ENCODE data around the gene MFAP4.

Gene MFAP4

DNA sequence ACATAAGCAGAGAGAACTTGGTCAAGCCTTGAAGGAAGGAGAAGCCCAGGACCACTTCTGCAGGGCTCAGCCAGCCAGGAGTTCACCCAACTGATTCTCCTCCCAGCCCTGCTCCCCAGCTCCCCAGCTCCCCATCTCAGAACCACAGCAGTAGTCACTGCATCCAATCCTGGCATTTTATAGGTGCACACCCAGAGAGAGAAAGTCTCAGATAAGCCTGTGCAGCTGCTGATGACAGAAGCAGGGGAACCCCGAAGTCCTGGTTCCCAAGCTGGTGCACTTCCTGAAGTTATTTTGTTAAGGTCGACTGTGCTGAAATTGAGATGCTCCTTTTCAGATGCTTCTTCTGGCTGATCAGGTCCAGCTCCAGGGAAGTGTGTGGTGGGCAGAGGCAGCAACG is 30.6 kb upstream of the MFAP4 start (continued):
- TF ChIP-seq HOXA7 (CRISPR knock-in tag; IDR thresholded peaks at IDR 0.05; ENCODE audit: borderline replicate concordance) (no peak), ZNF302 (tag by site-specific recombination; IDR thresholded peaks at IDR 0.05; ENCODE audit: low read depth) (no peak)
- TF ChIP-seq, protein P1, sequence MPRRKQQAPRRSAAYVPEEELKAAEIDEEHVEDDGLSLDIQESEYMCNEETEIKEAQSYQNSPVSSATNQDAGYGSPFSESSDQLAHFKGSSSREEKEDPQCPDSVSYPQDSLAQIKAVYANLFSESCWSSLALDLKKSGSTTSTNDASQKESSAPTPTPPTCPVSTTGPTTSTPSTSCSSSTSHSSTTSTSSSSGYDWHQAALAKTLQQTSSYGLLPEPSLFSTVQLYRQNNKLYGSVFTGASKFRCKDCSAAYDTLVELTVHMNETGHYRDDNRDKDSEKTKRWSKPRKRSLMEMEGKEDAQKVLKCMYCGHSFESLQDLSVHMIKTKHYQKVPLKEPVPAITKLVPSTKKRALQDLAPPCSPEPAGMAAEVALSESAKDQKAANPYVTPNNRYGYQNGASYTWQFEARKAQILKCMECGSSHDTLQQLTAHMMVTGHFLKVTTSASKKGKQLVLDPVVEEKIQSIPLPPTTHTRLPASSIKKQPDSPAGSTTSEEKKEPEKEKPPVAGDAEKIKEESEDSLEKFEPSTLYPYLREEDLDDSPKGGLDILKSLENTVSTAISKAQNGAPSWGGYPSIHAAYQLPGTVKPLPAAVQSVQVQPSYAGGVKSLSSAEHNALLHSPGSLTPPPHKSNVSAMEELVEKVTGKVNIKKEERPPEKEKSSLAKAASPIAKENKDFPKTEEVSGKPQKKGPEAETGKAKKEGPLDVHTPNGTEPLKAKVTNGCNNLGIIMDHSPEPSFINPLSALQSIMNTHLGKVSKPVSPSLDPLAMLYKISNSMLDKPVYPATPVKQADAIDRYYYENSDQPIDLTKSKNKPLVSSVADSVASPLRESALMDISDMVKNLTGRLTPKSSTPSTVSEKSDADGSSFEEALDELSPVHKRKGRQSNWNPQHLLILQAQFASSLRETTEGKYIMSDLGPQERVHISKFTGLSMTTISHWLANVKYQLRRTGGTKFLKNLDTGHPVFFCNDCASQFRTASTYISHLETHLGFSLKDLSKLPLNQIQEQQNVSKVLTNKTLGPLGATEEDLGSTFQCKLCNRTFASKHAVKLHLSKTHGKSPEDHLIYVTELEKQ (tag by site-specific recombination; IDR thresholded peaks at IDR 0.05; ENCODE audit: borderline replicate concordance), result no peak

DNA sequence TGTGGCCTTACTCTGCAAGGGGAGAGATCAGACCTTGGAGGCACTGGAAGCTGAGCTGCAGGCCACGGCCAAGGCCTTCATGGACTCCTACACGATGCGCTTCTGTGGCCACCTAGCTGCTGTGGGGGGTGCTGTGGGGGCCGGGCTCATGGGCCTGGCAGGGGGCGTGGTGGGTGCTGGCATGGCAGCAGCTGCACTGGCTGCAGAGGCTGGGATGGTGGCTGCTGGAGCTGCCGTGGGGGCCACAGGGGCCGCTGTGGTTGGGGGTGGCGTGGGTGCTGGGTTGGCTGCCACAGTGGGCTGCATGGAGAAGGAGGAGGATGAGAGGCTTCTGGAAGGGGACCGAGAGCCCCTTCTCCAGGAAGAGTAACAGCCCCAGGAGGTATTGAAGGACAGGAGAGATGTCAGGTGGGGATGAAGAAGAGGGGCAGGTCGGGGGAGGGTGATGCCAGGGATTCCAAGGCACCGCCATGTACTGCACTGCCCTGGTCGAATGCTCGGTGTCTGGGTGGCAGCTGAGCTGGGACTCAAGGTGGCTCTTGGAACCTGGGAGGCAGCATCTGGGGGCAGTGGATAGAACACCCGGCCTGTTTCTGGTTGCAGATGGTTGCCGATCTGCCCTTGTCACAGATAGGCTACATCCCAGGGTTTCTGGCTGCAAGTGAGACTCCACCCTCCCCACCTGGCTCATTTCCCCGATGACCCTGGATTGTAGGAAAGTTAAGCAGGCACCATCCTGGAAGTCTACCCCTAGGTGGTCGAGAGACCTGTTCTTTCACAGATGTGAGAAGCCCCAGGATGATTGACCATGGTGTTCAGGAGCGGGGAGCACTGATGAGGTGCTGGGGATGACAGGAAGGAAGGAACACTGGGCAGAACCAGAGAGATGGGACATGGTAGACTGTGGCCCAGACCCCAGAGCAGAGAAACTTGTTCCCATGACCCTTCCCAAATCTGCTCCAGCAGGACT is 29.1 kb upstream of the MFAP4 start:
- Histone ChIP-seq H3K36me3 (ENCODE audit: control insufficient read depth in 2 of 2, insufficient read depth in 1 of 2, low read length in 2 of 2) (no peaks in the 10 kb centered on the region), H3K27ac (ENCODE audit: extremely low read depth, low read depth, low read length) (no peak overlapping the region), H3K9me3 (ENCODE audit: control insufficient read depth, insufficient read depth, low read depth, low read length) (no peaks in the 10 kb centered on the region), H3K4me1 (ENCODE audit: control insufficient read depth, insufficient read depth, low read length) (no peaks in the 10 kb centered on the region), H3K4me3 (ENCODE audit: low read depth, low read length) (no peak overlapping the region)
- ChIA-PET CTCF (no interaction called here), POLR2A (no interaction called here)
- TF ChIP-seq, protein P2, sequence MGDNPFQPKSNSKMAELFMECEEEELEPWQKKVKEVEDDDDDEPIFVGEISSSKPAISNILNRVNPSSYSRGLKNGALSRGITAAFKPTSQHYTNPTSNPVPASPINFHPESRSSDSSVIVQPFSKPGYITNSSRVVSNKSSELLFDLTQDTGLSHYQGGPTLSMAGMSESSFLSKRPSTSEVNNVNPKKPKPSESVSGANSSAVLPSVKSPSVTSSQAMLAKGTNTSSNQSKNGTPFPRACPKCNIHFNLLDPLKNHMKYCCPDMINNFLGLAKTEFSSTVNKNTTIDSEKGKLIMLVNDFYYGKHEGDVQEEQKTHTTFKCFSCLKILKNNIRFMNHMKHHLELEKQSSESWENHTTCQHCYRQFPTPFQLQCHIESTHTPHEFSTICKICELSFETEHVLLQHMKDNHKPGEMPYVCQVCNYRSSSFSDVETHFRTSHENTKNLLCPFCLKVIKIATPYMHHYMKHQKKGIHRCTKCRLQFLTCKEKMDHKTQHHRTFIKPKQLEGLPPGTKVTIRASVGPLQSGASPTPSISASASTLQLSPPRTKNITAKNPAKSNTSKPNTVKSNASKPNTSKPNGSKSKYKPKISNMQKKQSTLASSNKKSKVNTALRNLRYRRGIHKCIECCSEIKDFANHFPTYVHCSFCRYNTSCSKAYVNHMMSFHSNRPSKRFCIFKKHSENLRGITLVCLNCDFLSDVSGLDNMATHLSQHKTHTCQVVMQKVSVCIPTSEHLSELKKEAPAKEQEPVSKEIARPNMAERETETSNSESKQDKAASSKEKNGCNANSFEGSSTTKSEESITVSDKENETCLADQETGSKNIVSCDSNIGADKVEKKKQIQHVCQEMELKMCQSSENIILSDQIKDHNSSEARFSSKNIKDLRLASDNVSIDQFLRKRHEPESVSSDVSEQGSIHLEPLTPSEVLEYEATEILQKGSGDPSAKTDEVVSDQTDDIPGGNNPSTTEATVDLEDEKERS (tag by site-specific recombination; IDR thresholded peaks at IDR 0.05), result no peak
- TF ChIP-seq ZNF175 (tag by site-specific recombination; IDR thresholded peaks at IDR 0.05) (no peak), ZNF19 (tag by site-specific recombination; IDR thresholded peaks at IDR 0.05; ENCODE audit: low read depth) (no peak), ZNF184 (tag by site-specific recombination; IDR thresholded peaks at IDR 0.05) (no peak), ZNF114 (tag by site-specific recombination; IDR thresholded peaks at IDR 0.05) (no peak), ZNF830 (tag by site-specific recombination; IDR thresholded peaks at IDR 0.05; ENCODE audit: low read depth) (no peak), SETDB1 (IDR thresholded peaks at IDR 0.05; ENCODE audit: insufficient read length, low read length) (no peak), ZNF140 (tag by site-specific recombination; IDR thresholded peaks at IDR 0.05) (no peak), ZNF596 (tag by site-specific recombination; IDR thresholded peaks at IDR 0.05) (no peak), ZNF768 (tag by site-specific recombination; IDR thresholded peaks at IDR 0.05) (no peak), KLF9 (tag by site-specific recombination; IDR thresholded peaks at IDR 0.05; ENCODE audit: low read depth) (no peak), OSR2 (tag by site-specific recombination; IDR thresholded peaks at IDR 0.05) (no peak), ZBTB48 (tag by site-specific recombination; IDR thresholded peaks at IDR 0.05) (no peak), ZNF350 (tag by site-specific recombination; IDR thresholded peaks at IDR 0.05) (no peak), ZNF146 (tag by site-specific recombination; IDR thresholded peaks at IDR 0.05) (no peak), ZNF423 (tag by site-specific recombination; IDR thresholded peaks at IDR 0.05) (no peak), ZNF514 (tag by site-specific recombination; IDR thresholded peaks at IDR 0.05) (no peak)
- TF ChIP-seq, protein P3, sequence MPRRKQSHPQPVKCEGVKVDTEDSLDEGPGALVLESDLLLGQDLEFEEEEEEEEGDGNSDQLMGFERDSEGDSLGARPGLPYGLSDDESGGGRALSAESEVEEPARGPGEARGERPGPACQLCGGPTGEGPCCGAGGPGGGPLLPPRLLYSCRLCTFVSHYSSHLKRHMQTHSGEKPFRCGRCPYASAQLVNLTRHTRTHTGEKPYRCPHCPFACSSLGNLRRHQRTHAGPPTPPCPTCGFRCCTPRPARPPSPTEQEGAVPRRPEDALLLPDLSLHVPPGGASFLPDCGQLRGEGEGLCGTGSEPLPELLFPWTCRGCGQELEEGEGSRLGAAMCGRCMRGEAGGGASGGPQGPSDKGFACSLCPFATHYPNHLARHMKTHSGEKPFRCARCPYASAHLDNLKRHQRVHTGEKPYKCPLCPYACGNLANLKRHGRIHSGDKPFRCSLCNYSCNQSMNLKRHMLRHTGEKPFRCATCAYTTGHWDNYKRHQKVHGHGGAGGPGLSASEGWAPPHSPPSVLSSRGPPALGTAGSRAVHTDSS (tag by site-specific recombination; IDR thresholded peaks at IDR 0.05), result no peak
